PC-9 (cell line): ENCODE data around the gene GALNT10.

Experiments
- CTCF ChIP-seq: fragments of 200-600 bp; sonication (generic); conservative IDR thresholded peaks from 2 replicates; pipeline ENCODE4 v1.6.1; 2017; ENCODE audit warnings: mixed run types, antibody characterized with exemption, mild to moderate bottlenecking, moderate library complexity
- EZH2 ChIP-seq: fragments of 200-600 bp; sonication (generic); IDR thresholded peaks from 2 replicates; pipeline ENCODE4 v1.8.0; 2017; ENCODE audit warnings: antibody characterized with exemption, low read depth

- TF ChIP-seq CTCF (no peak), EZH2 (no peak)
Observed at GRCh38 chr5:154202379-154203260, 12.1 kb downstream of the GALNT10 start.
